HepG2 (cell line): ENCODE results near the gene MEG3. TPM values are rescaled to one million over a fixed set of nuclear protein-coding genes. Genes with fewer than 3 reads are reported as not detected.

ENCODE experiments used
- BRCA1 ChIP-seq: sonication (generic); formaldehyde crosslinking; IDR thresholded peaks from 2 replicates; pipeline ENCODE4 v1.4.0; 2020; ENCODE audit warnings: missing genetic modification reagents
- CREB3 ChIP-seq: sonication (generic); formaldehyde crosslinking; IDR thresholded peaks from 2 replicates; pipeline ENCODE4 v1.5.0; 2020; ENCODE audit warnings: missing genetic modification reagents
- E2F1 ChIP-seq: sonication (generic); formaldehyde crosslinking; IDR thresholded peaks from 2 replicates; pipeline ENCODE4 v1.5.0; 2020; ENCODE audit warnings: missing genetic modification reagents
- KDM3A ChIP-seq: IDR thresholded peaks from 2 replicates; pipeline ENCODE4 v1.6.1; 2018; ENCODE audit warnings: low read depth, missing compliant biosample characterization
- NONO ChIP-seq, 2 experiments: fragments of 450-650 bp in 1 of 2; sonication (generic) in 1 of 2; formaldehyde crosslinking in 1 of 2; IDR thresholded peaks in 1 of 2; conservative IDR thresholded peaks in 1 of 2; 2 replicates each; pipeline versions ENCODE4 v1.6.1 to v1.8.0; 2017 to 2022; ENCODE audit warnings: mild to moderate bottlenecking in 1 of 2, missing genetic modification reagents in 1 of 2, moderate library complexity in 1 of 2
- RARA ChIP-seq: IDR thresholded peaks from 2 replicates; pipeline ENCODE4 v1.6.1; 2016; ENCODE audit warnings: missing genetic modification reagents, missing compliant biosample characterization
- RBAK ChIP-seq: sonication (generic); formaldehyde crosslinking; IDR thresholded peaks from 2 replicates; pipeline ENCODE4 v1.5.1; 2020; ENCODE audit warnings: mild to moderate bottlenecking, missing genetic modification reagents
- TEF ChIP-seq: sonication (generic); formaldehyde crosslinking; IDR thresholded peaks from 2 replicates; pipeline ENCODE4 v1.5.0; 2020; ENCODE audit warnings: missing genetic modification reagents
- USF2 ChIP-seq, 2 experiments: sonication (generic) in 1 of 2; formaldehyde crosslinking in 1 of 2; IDR thresholded peaks; 2 replicates each; pipeline versions ENCODE4 v1.5.1 to v1.6.1; 2011 to 2020; ENCODE audit warnings: borderline replicate concordance in 1 of 2, low read depth in 1 of 2, low read length in 1 of 2, mild to moderate bottlenecking in 1 of 2, missing genetic modification reagents in 1 of 2, moderate library complexity in 1 of 2
- ZFP36L1 ChIP-seq: sonication (generic); formaldehyde crosslinking; IDR thresholded peaks from 2 replicates; pipeline ENCODE4 v1.8.0; 2022; ENCODE audit warnings: mild to moderate bottlenecking, missing genetic modification reagents, moderate library complexity
- ZNF180 ChIP-seq: sonication (generic); formaldehyde crosslinking; IDR thresholded peaks from 2 replicates; pipeline ENCODE4 v1.4.0; 2020; ENCODE audit warnings: low read depth, missing genetic modification reagents, borderline replicate concordance
- ZNF382 ChIP-seq: sonication (generic); formaldehyde crosslinking; IDR thresholded peaks from 2 replicates; pipeline ENCODE4 v1.5.0; 2020; ENCODE audit warnings: missing genetic modification reagents, mild to moderate bottlenecking, borderline replicate concordance
- ZNF788 ChIP-seq: sonication (generic); formaldehyde crosslinking; IDR thresholded peaks from 2 replicates; pipeline ENCODE4 v1.5.0; 2020; ENCODE audit warnings: mild to moderate bottlenecking, missing genetic modification reagents, borderline replicate concordance
- polyA plus RNA-seq, 8 experiments: library from polyadenylated mRNA; depleted of rRNA in 3 of 8; stranded (reverse) in 7 of 8; unstranded in 1 of 8; fragments of >200 nt; fragmentation: Illumina TruSeq in 4 of 8; extraction: Trizol in 4 of 8; gene quantifications; 2 replicates each; pipeline versions ENCODE4 v1.2.1 to v1.2.3, GENCODE V29; 2011 to 2016; ENCODE audit warnings: low read depth in 4 of 8, missing spikeins in 1 of 8, mixed read lengths in 1 of 8; ENCODE audit not compliant: insufficient read depth in 1 of 8
- total RNA-seq, 5 experiments: library from RNA; depleted of rRNA; stranded (reverse); fragments of >200 nt; fragmentation: Illumina TruSeq; extraction: Trizol; gene quantifications; 2 replicates each; pipeline ENCODE4 v1.2.3, GENCODE V29; 2016; ENCODE audit warnings: low read depth in 1 of 5
- TF ChIP-seq, protein P1 (sequence below): IDR thresholded peaks from 2 replicates; pipeline ENCODE4 v1.6.1; 2016; ENCODE audit warnings: mild to moderate bottlenecking
- TF ChIP-seq, protein P2 (sequence below): sonication (generic); formaldehyde crosslinking; IDR thresholded peaks from 2 replicates; pipeline ENCODE4 v1.5.1; 2020; ENCODE audit warnings: missing genetic modification reagents, mild to moderate bottlenecking, borderline replicate concordance
- TF ChIP-seq, protein P3 (sequence below): IDR thresholded peaks from 2 replicates; pipeline ENCODE4 v1.6.1; 2018; ENCODE audit warnings: missing genetic modification reagents, mild to moderate bottlenecking, missing compliant biosample characterization

The MEG3 gene
- total and polyA plus RNA-seq, 2 of the 13 experiments (the other 11 are each of a cell fraction or from before 2014, with no cell fraction given), result 0.17 TPM; not detected in 1

- TF ChIP-seq KDM3A (CRISPR knock-in tag) (peak; percentile 92), ZFP36L1 (no peak), RARA (peak; percentile 98), BRCA1 (CRISPR knock-in tag) (peak; percentile 74; the same call in 1 of the 2 replicates), TEF (CRISPR knock-in tag) (0 out of 2 replicates have a peak, but pooled peaks have one; percentile 35), ZNF788 (CRISPR knock-in tag) (peak; percentile 97), E2F1 (CRISPR knock-in tag) (peak; percentile 70; the same call in 1 of the 2 replicates), RBAK (peak; percentile 43; the same call in 1 of the 2 replicates), ZNF180 (CRISPR knock-in tag) (no peak), ZNF382 (CRISPR knock-in tag) (no peak), CREB3 (CRISPR knock-in tag) (0 out of 2 replicates have a peak, but pooled peaks have one; percentile 35), USF2 (IDR thresholded peaks at IDR 0.05; ENCODE audit: low read depth, low read length) (peak; percentile 18; the same call in 1 of the 2 replicates), USF2 (CRISPR knock-in tag; IDR thresholded peaks at IDR 0.05; ENCODE audit: borderline replicate concordance) (no peak), NONO (IDR thresholded peaks at IDR 0.05) (no peak), NONO (CRISPR knock-in tag; conservative IDR thresholded peaks at IDR 0.05) (peak; percentile 99)
- TF ChIP-seq, protein P1, sequence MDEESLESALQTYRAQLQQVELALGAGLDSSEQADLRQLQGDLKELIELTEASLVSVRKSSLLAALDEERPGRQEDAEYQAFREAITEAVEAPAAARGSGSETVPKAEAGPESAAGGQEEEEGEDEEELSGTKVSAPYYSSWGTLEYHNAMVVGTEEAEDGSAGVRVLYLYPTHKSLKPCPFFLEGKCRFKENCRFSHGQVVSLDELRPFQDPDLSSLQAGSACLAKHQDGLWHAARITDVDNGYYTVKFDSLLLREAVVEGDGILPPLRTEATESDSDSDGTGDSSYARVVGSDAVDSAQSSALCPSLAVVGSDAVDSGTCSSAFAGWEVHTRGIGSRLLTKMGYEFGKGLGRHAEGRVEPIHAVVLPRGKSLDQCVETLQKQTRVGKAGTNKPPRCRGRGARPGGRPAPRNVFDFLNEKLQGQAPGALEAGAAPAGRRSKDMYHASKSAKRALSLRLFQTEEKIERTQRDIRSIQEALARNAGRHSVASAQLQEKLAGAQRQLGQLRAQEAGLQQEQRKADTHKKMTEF, result peak; percentile 87
- TF ChIP-seq, protein P2, sequence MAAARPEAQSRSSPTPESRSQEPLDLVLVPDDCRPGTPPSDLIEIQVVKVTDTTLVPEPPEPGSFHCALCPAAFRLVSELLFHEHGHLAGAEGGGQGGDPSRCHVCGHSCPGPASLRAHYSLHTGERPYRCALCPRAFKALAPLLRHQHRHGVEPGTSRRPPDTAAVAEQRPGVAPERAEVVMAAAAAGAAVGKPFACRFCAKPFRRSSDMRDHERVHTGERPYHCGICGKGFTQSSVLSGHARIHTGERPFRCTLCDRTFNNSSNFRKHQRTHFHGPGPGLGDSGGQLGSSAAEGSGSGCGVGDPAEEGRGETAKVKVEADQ (CRISPR knock-in tag), result peak; percentile 78; the same call in 1 of the 2 replicates
- TF ChIP-seq, protein P3, sequence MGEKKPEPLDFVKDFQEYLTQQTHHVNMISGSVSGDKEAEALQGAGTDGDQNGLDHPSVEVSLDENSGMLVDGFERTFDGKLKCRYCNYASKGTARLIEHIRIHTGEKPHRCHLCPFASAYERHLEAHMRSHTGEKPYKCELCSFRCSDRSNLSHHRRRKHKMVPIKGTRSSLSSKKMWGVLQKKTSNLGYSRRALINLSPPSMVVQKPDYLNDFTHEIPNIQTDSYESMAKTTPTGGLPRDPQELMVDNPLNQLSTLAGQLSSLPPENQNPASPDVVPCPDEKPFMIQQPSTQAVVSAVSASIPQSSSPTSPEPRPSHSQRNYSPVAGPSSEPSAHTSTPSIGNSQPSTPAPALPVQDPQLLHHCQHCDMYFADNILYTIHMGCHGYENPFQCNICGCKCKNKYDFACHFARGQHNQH (CRISPR knock-in tag), result peak; percentile 94; the same call in 1 of the 2 replicates
Measured at GRCh38 chr14:100816950-100817901, 8.7 kb upstream of the MEG3 start (continued).
